PC-9 (cell line): ENCODE results near the gene PTCHD1. TPM values are rescaled to one million over a fixed set of nuclear protein-coding genes. Genes with fewer than 3 reads are reported as not detected.

Experiments used
- BruUV-seq: library from RNA; stranded (reverse); fragments of 400-500 nt; replicated peaks from 2 replicates; lab custom pipeline; 2021; lab: Mats Ljungman, UMichigan
- CTCF ChIA-PET: fragments of 300-600 bp; sonication (Branson Sonifier 250); formaldehyde crosslinking; loops from one replicate; lab custom pipeline; 2022; ENCODE audit warnings: antibody characterized with exemption; lab: Charles Lee
- POLR2A ChIA-PET: fragments of 300-600 bp; sonication (Branson Sonifier 250); formaldehyde crosslinking; loops from one replicate; lab custom pipeline; 2022; ENCODE audit warnings: antibody characterized with exemption; ENCODE audit not compliant: unreplicated experiment; lab: Charles Lee
- DNase-seq, 2 experiments: peaks; one replicate each; pipeline versions ENCODE4 v3.0.0 to v3.0.0-alpha.2; 2015 to 2022; ENCODE audit warnings: mixed read lengths in 1 of 2
- H2AFZ ChIP-seq: fragments of 200-600 bp; sonication (generic); 2 replicates; pipeline ENCODE4 v1.8.1; 2017; ENCODE audit warnings: antibody characterized with exemption
- H3F3A ChIP-seq: fragments of 200-600 bp; sonication (generic); 2 replicates; pipeline ENCODE4 v1.8.1; 2017; ENCODE audit warnings: antibody characterized with exemption, mild to moderate bottlenecking, low read depth; ENCODE audit not compliant: insufficient read depth
- H3K27ac ChIP-seq: fragments of 200-600 bp; sonication (generic); 2 replicates; pipeline ENCODE4 v1.6.1; 2016; ENCODE audit warnings: mixed run types
- H3K27me3 ChIP-seq: fragments of 200-600 bp; sonication (generic); 2 replicates; pipeline ENCODE4 v1.6.1; 2016; ENCODE audit warnings: low read depth, mixed run types; ENCODE audit not compliant: insufficient read depth
- H3K36me3 ChIP-seq: fragments of 200-600 bp; sonication (generic); 2 replicates; pipeline ENCODE4 v1.6.1; 2016; ENCODE audit warnings: low read depth, mixed run types
- H3K4me1 ChIP-seq: fragments of 200-600 bp; sonication (generic); replicated peaks from 2 replicates; pipeline ENCODE4 v1.6.1; 2016; ENCODE audit warnings: mixed run types; ENCODE audit not compliant: insufficient read depth
- H3K4me2 ChIP-seq: fragments of 200-600 bp; sonication (generic); 2 replicates; pipeline ENCODE4 v1.6.1; 2017; ENCODE audit warnings: mixed run types
- H3K4me3 ChIP-seq: fragments of 200-600 bp; sonication (generic); 2 replicates; pipeline ENCODE4 v1.6.1; 2016; ENCODE audit warnings: mixed run types
- H3K79me2 ChIP-seq: fragments of 200-600 bp; sonication (generic); 2 replicates; pipeline ENCODE4 v1.6.1; 2017; ENCODE audit warnings: low read depth, mixed run types
- H3K9me2 ChIP-seq: fragments of 200-600 bp; sonication (generic); 2 replicates; pipeline ENCODE4 v1.8.1; 2017; ENCODE audit warnings: mild to moderate bottlenecking; ENCODE audit not compliant: insufficient read depth
- H3K9me3 ChIP-seq: fragments of 200-600 bp; sonication (generic); 2 replicates; pipeline ENCODE4 v1.8.1; 2016; ENCODE audit warnings: low read depth; ENCODE audit not compliant: insufficient read depth
- H4K20me1 ChIP-seq: fragments of 200-600 bp; sonication (generic); 2 replicates; pipeline ENCODE4 v1.8.1; 2017; ENCODE audit not compliant: insufficient read depth
- EZH2 ChIP-seq: fragments of 200-600 bp; sonication (generic); IDR thresholded peaks from 2 replicates; pipeline ENCODE4 v1.8.0; 2017; ENCODE audit warnings: antibody characterized with exemption, low read depth
- intact Hi-C: fragments of 100-400 bp; cut with micrococcal nuclease; formaldehyde crosslinking; loops from one replicate; pipeline ENCODE4 v1.10.0; 2022; ENCODE audit not compliant: unreplicated experiment
- total RNA-seq: library from RNA; stranded (reverse); gene quantifications from 2 replicates; pipeline ENCODE4 v1.2.3, GENCODE V29; 2021
- TF ChIP-seq, protein P1 (sequence below): fragments of 200-600 bp; sonication (generic); conservative IDR thresholded peaks from 2 replicates; pipeline ENCODE4 v1.6.1; 2017; ENCODE audit warnings: mixed run types, antibody characterized with exemption, mild to moderate bottlenecking, moderate library complexity

The PTCHD1 gene
- total RNA-seq, 1 experiment from 2014 or later = not detected

DNA sequence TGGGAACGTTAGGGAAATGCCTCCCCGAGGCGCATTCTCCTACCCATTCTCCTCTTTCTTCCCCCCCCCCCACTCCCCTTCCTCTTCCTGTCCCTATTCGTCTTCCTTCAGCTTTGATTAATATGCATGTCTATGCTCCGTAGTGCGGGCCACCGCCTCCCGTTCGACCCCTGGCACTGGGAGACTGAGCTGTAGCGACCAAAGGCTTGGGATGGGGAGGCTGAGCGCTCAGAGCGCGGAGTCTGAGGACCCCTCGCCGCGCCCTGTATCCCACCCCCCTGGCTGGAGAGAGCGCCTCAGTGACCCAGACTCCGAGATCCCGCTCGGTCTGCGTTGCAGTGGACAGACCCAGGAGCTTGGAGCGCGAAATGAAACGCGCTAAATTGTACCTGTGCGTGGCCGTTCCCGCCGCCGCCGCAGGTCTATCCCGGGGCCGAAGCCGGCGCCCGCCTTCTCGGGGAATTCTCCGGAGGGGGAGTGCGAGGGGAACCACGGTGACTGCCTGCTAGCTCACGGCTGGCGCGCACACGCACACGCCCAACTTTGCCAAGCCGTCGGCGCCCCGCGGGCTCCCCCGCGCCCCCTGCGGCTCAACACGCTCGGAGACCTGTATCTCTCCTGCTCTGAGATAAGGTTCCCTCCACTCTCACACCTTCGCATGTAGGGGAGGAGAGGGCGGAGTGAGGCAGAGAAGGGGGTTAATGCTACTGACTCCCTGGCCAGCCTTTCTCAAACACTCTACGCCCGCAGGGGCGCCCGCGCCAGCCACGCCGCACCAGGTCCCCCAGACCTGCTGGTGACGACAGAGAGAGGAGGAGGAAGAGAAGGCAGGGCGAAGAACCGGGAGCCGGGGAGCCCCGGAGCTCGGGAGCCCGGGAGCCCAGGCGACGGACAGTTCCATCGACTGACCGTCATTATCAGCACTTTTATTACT lies 1.5 kb upstream of the PTCHD1 start:
- no peaks in the 10 kb centered on the region for H3K27me3 ChIP-seq
- H3K9me3 ChIP-seq = no peaks in the 10 kb centered on the region
- BruUV-seq = no TSS peak
- DNase-seq = no peak
- POLR2A ChIA-PET = no interaction called here
- no peaks in the 10 kb centered on the region for H3F3A ChIP-seq
- H3K4me2 ChIP-seq = peak overlapping the region; percentile 19; the same call in 1 of the 2 replicates
- no peaks in the 10 kb centered on the region for H3K79me2 ChIP-seq
- no peak for TF ChIP-seq EZH2
- TF ChIP-seq, protein P1, sequence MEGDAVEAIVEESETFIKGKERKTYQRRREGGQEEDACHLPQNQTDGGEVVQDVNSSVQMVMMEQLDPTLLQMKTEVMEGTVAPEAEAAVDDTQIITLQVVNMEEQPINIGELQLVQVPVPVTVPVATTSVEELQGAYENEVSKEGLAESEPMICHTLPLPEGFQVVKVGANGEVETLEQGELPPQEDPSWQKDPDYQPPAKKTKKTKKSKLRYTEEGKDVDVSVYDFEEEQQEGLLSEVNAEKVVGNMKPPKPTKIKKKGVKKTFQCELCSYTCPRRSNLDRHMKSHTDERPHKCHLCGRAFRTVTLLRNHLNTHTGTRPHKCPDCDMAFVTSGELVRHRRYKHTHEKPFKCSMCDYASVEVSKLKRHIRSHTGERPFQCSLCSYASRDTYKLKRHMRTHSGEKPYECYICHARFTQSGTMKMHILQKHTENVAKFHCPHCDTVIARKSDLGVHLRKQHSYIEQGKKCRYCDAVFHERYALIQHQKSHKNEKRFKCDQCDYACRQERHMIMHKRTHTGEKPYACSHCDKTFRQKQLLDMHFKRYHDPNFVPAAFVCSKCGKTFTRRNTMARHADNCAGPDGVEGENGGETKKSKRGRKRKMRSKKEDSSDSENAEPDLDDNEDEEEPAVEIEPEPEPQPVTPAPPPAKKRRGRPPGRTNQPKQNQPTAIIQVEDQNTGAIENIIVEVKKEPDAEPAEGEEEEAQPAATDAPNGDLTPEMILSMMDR = no peak
- no peak overlapping the region for H3K27ac ChIP-seq
- H3K36me3 ChIP-seq = no peaks in the 10 kb centered on the region
- no peak overlapping the region for H2AFZ ChIP-seq
- H4K20me1 ChIP-seq = no peaks in the 10 kb centered on the region
- no peaks in the 10 kb centered on the region for H3K4me1 ChIP-seq
- no peak overlapping the region for H3K4me3 ChIP-seq
- H3K9me2 ChIP-seq = no peaks in the 10 kb centered on the region
- CTCF ChIA-PET = no interaction called here
- intact Hi-C loops = no loop called here

DNA sequence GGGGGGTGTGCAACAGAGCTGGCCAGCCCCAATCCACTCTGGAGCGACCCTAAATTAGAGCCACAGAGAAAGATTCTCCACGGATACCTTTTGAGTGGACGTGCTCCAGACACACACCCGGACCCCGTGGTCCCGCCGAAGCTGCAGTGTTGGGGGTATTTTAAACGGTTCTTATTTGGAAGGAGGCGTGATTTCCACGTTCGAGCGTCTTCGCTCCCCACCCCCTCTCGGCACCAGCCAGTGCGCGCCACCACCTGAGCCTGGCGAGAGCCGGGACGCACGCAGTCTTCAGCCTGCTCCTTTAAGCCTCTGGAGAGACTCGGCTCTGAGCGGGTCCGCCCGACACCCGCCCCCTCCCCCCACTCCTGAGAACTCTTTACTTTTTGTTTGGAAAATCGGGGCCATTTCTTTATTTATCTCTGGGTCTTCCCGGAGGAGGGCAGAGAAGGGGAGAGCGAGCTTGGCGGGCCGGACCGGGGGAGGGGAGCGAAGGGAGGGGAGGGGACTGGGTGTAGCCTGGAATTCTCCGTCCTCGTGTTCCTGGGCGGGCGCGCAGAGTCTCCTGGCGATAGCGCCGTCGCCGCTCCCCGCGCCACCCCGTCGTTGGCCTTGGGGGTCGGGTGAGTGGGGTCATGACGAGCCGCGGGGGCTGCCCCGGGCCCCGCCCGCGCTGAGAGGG lies 668 bp upstream of the PTCHD1 start:
- ChIA-PET CTCF (no interaction called here), POLR2A (no interaction called here)
- no peak overlapping the region for H3K27ac ChIP-seq
- H3F3A ChIP-seq = no peaks in the 10 kb centered on the region
- no peak for DNase-seq
- no peaks in the 10 kb centered on the region for H3K9me3 ChIP-seq
- peak overlapping the region; percentile 19; the same call in 1 of the 2 replicates for H3K4me2 ChIP-seq
- H3K9me2 ChIP-seq = no peaks in the 10 kb centered on the region
- intact Hi-C loops = no loop called here
- no peaks in the 10 kb centered on the region for H3K27me3 ChIP-seq
- no peaks in the 10 kb centered on the region for H3K79me2 ChIP-seq
- no peak overlapping the region; the same call in 1 of the 2 replicates for H3K4me3 ChIP-seq
- H3K4me1 ChIP-seq = no peaks in the 10 kb centered on the region
- no peaks in the 10 kb centered on the region for H3K36me3 ChIP-seq
- no peak for TF ChIP-seq EZH2
- TF ChIP-seq, protein P1 = no peak
- H4K20me1 ChIP-seq = no peaks in the 10 kb centered on the region
- no peak overlapping the region for H2AFZ ChIP-seq
- BruUV-seq = no TSS peak

DNA sequence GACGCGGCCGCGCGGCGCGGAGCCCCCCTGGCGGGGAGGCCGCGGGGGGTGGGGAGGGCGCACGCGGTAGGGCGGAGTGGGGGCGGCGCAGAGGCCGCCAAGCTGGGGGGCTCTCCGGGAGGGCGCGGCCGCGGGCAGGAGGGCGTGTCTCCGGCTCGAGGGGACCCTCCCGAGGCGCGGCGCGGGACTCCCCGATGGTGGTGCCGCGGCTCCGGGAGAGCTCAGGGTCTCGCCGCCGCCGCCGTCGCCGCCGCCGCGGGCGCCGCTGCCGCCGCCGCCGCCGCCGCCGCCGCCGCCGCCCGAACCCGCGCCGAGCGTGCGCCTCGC lies 165 bp upstream of the PTCHD1 start:
- Histone ChIP-seq H3K36me3 (no peaks in the 10 kb centered on the region), H4K20me1 (no peaks in the 10 kb centered on the region), H3K4me2 (no peak overlapping the region), H2AFZ (no peak overlapping the region), H3K9me2 (no peaks in the 10 kb centered on the region), H3K27ac (no peak overlapping the region), H3F3A (no peaks in the 10 kb centered on the region), H3K4me3 (no peak overlapping the region), H3K27me3 (no peaks in the 10 kb centered on the region), H3K79me2 (no peaks in the 10 kb centered on the region), H3K4me1 (no peaks in the 10 kb centered on the region), H3K9me3 (no peaks in the 10 kb centered on the region)
- DNase-seq = no peak
- ChIA-PET CTCF (no interaction called here), POLR2A (no interaction called here)
- no TSS peak for BruUV-seq
- TF ChIP-seq, protein P1 = no peak
- TF ChIP-seq EZH2 = no peak
- intact Hi-C loops = no loop called here
